ENCODE data around the gene VAPA.

DNA sequence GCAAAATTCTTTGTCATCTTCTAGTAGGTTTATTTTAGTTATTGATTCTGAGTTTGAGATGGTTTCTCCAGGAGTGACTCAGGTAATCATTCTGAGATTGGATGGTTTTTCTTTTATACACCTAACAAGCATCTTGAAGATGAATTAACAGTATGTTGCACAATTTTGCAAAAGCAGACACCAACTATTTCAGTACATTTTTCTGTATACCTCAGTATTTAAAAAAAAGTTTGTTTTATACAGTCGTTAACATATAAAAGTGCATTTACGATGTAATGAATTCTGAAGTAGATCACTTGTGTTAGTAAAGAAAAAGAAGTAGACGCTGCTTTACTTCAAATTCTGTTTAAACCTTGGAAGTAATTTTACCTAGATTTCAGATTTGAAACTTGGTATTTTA is 3.0 kb downstream of the VAPA start:
- no peak for TF ChIP-seq ZNF384 (IDR thresholded peaks at IDR 0.05)
- TF ChIP-seq ELF4 (IDR thresholded peaks at IDR 0.05) = no peak
- TF ChIP-seq LEF1 (IDR thresholded peaks at IDR 0.05; ENCODE audit: borderline replicate concordance) = no peak
- no peak for TF ChIP-seq SP1 (IDR thresholded peaks at IDR 0.05)
- no peak for TF ChIP-seq ARNT (IDR thresholded peaks at IDR 0.05)
- TF ChIP-seq CTBP1 (IDR thresholded peaks at IDR 0.05; ENCODE audit: borderline replicate concordance) = no peak
- TF ChIP-seq L3MBTL2 (conservative IDR thresholded peaks at IDR 0.05) = no peak

All from HEK293T (cell line).